ENCODE data around the gene PRICKLE2.

The PRICKLE2 gene

GRCh38 chr3:64145438-64145837 lies 79.8 kb downstream of the PRICKLE2 start:
- ATAC-seq (replicated peaks) = no peak
- Mint-ChIP-seq H3K36me3 (ENCODE audit: insufficient read depth) (no peaks in the 10 kb centered on the region), H3K9me3 (no peaks in the 10 kb centered on the region), H3K27me3 (peaks cover 13 to 15% of the 10 kb centered on the region in 2 donors), H3K4me1 (ENCODE audit: low read depth in 2 of 2) (no peaks in the 10 kb centered on the region), H3K27ac (no peak overlapping the region), H3K4me3 (no peak overlapping the region)
- DNase-seq = no peak

- Mint-ChIP-seq H3K27ac (no peak overlapping the region), H3K4me1 (ENCODE audit: low read depth in 2 of 2) (no peaks in the 10 kb centered on the region), H3K9me3 (no peaks in the 10 kb centered on the region), H3K36me3 (ENCODE audit: insufficient read depth) (no peaks in the 10 kb centered on the region), H3K4me3 (no peak overlapping the region), H3K27me3 (peaks cover 9 to 15% of the 10 kb centered on the region in 2 donors)
- DNase-seq (no peak), ATAC-seq (replicated peaks) (no peak)
Measured at GRCh38 chr3:64144241-64144900, 80.9 kb downstream of the PRICKLE2 start.

- no peak overlapping the region for H3K27ac Mint-ChIP-seq
- H3K36me3 Mint-ChIP-seq (ENCODE audit: insufficient read depth) = no peaks in the 10 kb centered on the region
- no peaks in the 10 kb centered on the region for H3K4me1 Mint-ChIP-seq (ENCODE audit: low read depth in 2 of 2)
- no peak for ATAC-seq (replicated peaks)
- H3K27me3 Mint-ChIP-seq = peaks cover 9 to 15% of the 10 kb centered on the region in 2 donors
- no peak overlapping the region for H3K4me3 Mint-ChIP-seq
- no peaks in the 10 kb centered on the region for H3K9me3 Mint-ChIP-seq
- DNase-seq = no peak
Measured at GRCh38 chr3:64143409-64144130, 81.7 kb downstream of the PRICKLE2 start.

- ATAC-seq (replicated peaks) (no peak), DNase-seq (no peak)
- Mint-ChIP-seq H3K27ac (no peak overlapping the region), H3K4me1 (ENCODE audit: low read depth in 2 of 2) (no peaks in the 10 kb centered on the region), H3K27me3 (peaks cover 5 to 16% of the 10 kb centered on the region in 2 donors), H3K4me3 (no peak overlapping the region), H3K9me3 (no peaks in the 10 kb centered on the region), H3K36me3 (ENCODE audit: insufficient read depth) (peaks cover 3% of the 10 kb centered on the region)
Measured at GRCh38 chr3:64141476-64141875, 83.8 kb downstream of the PRICKLE2 start.

- Mint-ChIP-seq H3K36me3 (ENCODE audit: insufficient read depth) (peaks cover 3% of the 10 kb centered on the region), H3K9me3 (no peaks in the 10 kb centered on the region), H3K27me3 (peaks cover 8 to 14% of the 10 kb centered on the region in 2 donors), H3K4me3 (no peak overlapping the region), H3K27ac (no peak overlapping the region), H3K4me1 (ENCODE audit: low read depth in 2 of 2) (no peaks in the 10 kb centered on the region)
- no peak for DNase-seq
- ATAC-seq (replicated peaks) = no peak
Measured at GRCh38 chr3:64140651-64141050, 84.6 kb downstream of the PRICKLE2 start.

- Mint-ChIP-seq H3K27ac (no peak overlapping the region), H3K27me3 (peaks cover 6 to 8% of the 10 kb centered on the region in 2 donors), H3K4me3 (no peak overlapping the region), H3K36me3 (ENCODE audit: insufficient read depth) (peaks cover 3% of the 10 kb centered on the region), H3K4me1 (ENCODE audit: low read depth in 2 of 2) (no peaks in the 10 kb centered on the region), H3K9me3 (no peaks in the 10 kb centered on the region)
- DNase-seq (no peak), ATAC-seq (replicated peaks) (no peak)
Measured at GRCh38 chr3:64138656-64139375, 86.5 kb downstream of the PRICKLE2 start.

- Mint-ChIP-seq H3K4me1 (ENCODE audit: low read depth in 2 of 2) (no peaks in the 10 kb centered on the region), H3K4me3 (no peak overlapping the region), H3K9me3 (no peaks in the 10 kb centered on the region), H3K36me3 (ENCODE audit: insufficient read depth) (peaks cover 3% of the 10 kb centered on the region), H3K27ac (no peak overlapping the region), H3K27me3 (peaks cover 6 to 8% of the 10 kb centered on the region in 2 donors)
- ATAC-seq (replicated peaks) (no peak), DNase-seq (no peak)
Measured at GRCh38 chr3:64138046-64138445, 87.2 kb downstream of the PRICKLE2 start.

GRCh38 chr3:64134882-64135281 lies 90.4 kb downstream of the PRICKLE2 start:
- no peak overlapping the region for H3K4me3 Mint-ChIP-seq
- no peaks in the 10 kb centered on the region for H3K9me3 Mint-ChIP-seq
- peaks cover 6 to 8% of the 10 kb centered on the region in 2 donors for H3K27me3 Mint-ChIP-seq
- no peak overlapping the region for H3K27ac Mint-ChIP-seq
- DNase-seq = no peak
- peaks cover 3% of the 10 kb centered on the region for H3K36me3 Mint-ChIP-seq (ENCODE audit: insufficient read depth)
- no peak for ATAC-seq (replicated peaks)
- no peaks in the 10 kb centered on the region for H3K4me1 Mint-ChIP-seq (ENCODE audit: low read depth in 2 of 2)

GRCh38 chr3:64133987-64134386 lies 91.3 kb downstream of the PRICKLE2 start:
- H3K4me1 Mint-ChIP-seq (ENCODE audit: low read depth in 2 of 2) = no peaks in the 10 kb centered on the region
- DNase-seq (no peak), ATAC-seq (replicated peaks) (no peak)
- peaks cover 8 to 13% of the 10 kb centered on the region in 2 donors for H3K27me3 Mint-ChIP-seq
- no peaks in the 10 kb centered on the region for H3K9me3 Mint-ChIP-seq
- H3K4me3 Mint-ChIP-seq = no peak overlapping the region
- peaks cover 3% of the 10 kb centered on the region for H3K36me3 Mint-ChIP-seq (ENCODE audit: insufficient read depth)
- H3K27ac Mint-ChIP-seq = no peak overlapping the region

- ATAC-seq (replicated peaks) (no peak), DNase-seq (no peak)
- Mint-ChIP-seq H3K4me3 (no peak overlapping the region), H3K4me1 (ENCODE audit: low read depth in 2 of 2) (no peaks in the 10 kb centered on the region), H3K36me3 (ENCODE audit: insufficient read depth) (peaks cover 3% of the 10 kb centered on the region), H3K27ac (no peak overlapping the region), H3K27me3 (peaks cover 9 to 16% of the 10 kb centered on the region in 2 donors), H3K9me3 (no peaks in the 10 kb centered on the region)
Measured at GRCh38 chr3:64133272-64133671, 92.0 kb downstream of the PRICKLE2 start.

- Mint-ChIP-seq H3K4me1 (ENCODE audit: low read depth in 2 of 2) (no peaks in the 10 kb centered on the region), H3K9me3 (no peaks in the 10 kb centered on the region), H3K27me3 (peaks cover 21 to 23% of the 10 kb centered on the region in 2 donors), H3K36me3 (ENCODE audit: insufficient read depth) (no peaks in the 10 kb centered on the region), H3K4me3 (no peak overlapping the region), H3K27ac (no peak overlapping the region)
- ATAC-seq (replicated peaks) = no peak
- DNase-seq = no peak
Measured at GRCh38 chr3:64131725-64132469, 93.4 kb downstream of the PRICKLE2 start.

- no peak for DNase-seq
- Mint-ChIP-seq H3K9me3 (no peaks in the 10 kb centered on the region), H3K27ac (no peak overlapping the region), H3K4me1 (ENCODE audit: low read depth in 2 of 2) (no peaks in the 10 kb centered on the region), H3K36me3 (ENCODE audit: insufficient read depth) (no peaks in the 10 kb centered on the region), H3K4me3 (no peak overlapping the region), H3K27me3 (peaks cover 15% of the 10 kb centered on the region in 2 donors)
- ATAC-seq (replicated peaks) = no peak
Measured at GRCh38 chr3:64130436-64130835, 94.8 kb downstream of the PRICKLE2 start.

- no peaks in the 10 kb centered on the region for H3K4me1 Mint-ChIP-seq (ENCODE audit: low read depth in 2 of 2)
- H3K27me3 Mint-ChIP-seq = peaks cover 15% of the 10 kb centered on the region in 2 donors
- no peak for DNase-seq
- no peak for ATAC-seq (replicated peaks)
- no peak overlapping the region for H3K4me3 Mint-ChIP-seq
- no peak overlapping the region for H3K27ac Mint-ChIP-seq
- H3K36me3 Mint-ChIP-seq (ENCODE audit: insufficient read depth) = no peaks in the 10 kb centered on the region
- H3K9me3 Mint-ChIP-seq = no peaks in the 10 kb centered on the region
Measured at GRCh38 chr3:64129581-64129980, 95.7 kb downstream of the PRICKLE2 start.
